ENCODE data around the gene PLEKHF1. TPM values are rescaled to one million over a fixed set of nuclear protein-coding genes. Genes with fewer than 3 reads are reported as not detected.

PLEKHF1 gene
- total and polyA plus RNA-seq, 2 of the 8 experiments (the other 6 are each of a cell fraction or from before 2014, with no cell fraction given): 11.1 to 18.4 TPM

- H3K9ac ChIP-seq (replicated peaks in 1 of 4; ENCODE audit: extremely low read depth in 1 of 4, low read depth in 3 of 4, low read length in 3 of 4): no peak overlapping the region
- no peak overlapping the region for H3K4me2 ChIP-seq (ENCODE audit: insufficient read depth in 1 of 2, low read depth in 2 of 2, low read length in 2 of 2)
- H3K23ac ChIP-seq (ENCODE audit: insufficient read length): no peak overlapping the region
- FAIRE-seq: no peak
- H3K18ac ChIP-seq (ENCODE audit: extremely low read depth, low read length): no peak overlapping the region
- no peak overlapping the region for H2BK120ac ChIP-seq (replicated peaks; ENCODE audit: low read depth, low read length)
- H3K27ac ChIP-seq (ENCODE audit: low read depth, low read length): no peak overlapping the region
- ChIA-PET POLR2A (ENCODE audit: partially characterized antibody) (no interaction called here), CTCF (ENCODE audit: partially characterized antibody) (interaction anchor here (2.4 to 2.6 kb wide), 2 partner anchors 35 to 71 kb away, joined by 8 to 13 read pairs; partner anchors contain the start of gene C19orf12)
- H3K4me3 ChIP-seq (ENCODE audit: extremely low read depth in 1 of 4, insufficient read depth in 2 of 4, low read depth in 3 of 4, low read length in 4 of 4): no peak overlapping the region
- no peak overlapping the region for H3K4ac ChIP-seq (replicated peaks; ENCODE audit: insufficient read length, low read depth, low read length)
- H3K56ac ChIP-seq (replicated peaks; ENCODE audit: insufficient read length, low read depth, low read length): no peak overlapping the region
- H2AFZ ChIP-seq (ENCODE audit: low read length): no peak overlapping the region
- H3K14ac ChIP-seq (ENCODE audit: insufficient read length): no peak overlapping the region
- peaks cover 0 to 4% (median 0%) of the 10 kb centered on the region in 4 experiments; a peak in 2 of 7 replicates for H3K4me1 ChIP-seq (replicated peaks in 1 of 4; ENCODE audit: control insufficient read depth in 3 of 4, insufficient read depth in 4 of 4, low read length in 3 of 4)
- H4K20me1 ChIP-seq (replicated peaks in 1 of 2; ENCODE audit: control insufficient read depth in 1 of 2, insufficient read depth in 2 of 2, low read length in 2 of 2): peaks cover 0 to 3% of the 10 kb centered on the region in 2 experiments
- DNase-seq (ENCODE audit: low read depth in 1 of 2, low spot score in 2 of 2): no peak
- no peaks in the 10 kb centered on the region for H3K9me3 ChIP-seq (ENCODE audit: insufficient read depth in 2 of 2, low read depth in 1 of 2, low read length in 1 of 2)
- WGBS, 2 experiments (ENCODE audit: extremely low coverage in 1 of 2, insufficient coverage in 1 of 2, insufficient read length in 1 of 2, insufficient replicate concordance in 2 of 2, low coverage in 1 of 2, low lambda C conversion rate in 2 of 2, missing lambda C conversion rate in 1 of 2): 88% methylated on average over 12 of the region's 12 CpGs; no CpG with 5 or more reads in 1 of the 2 experiments
- no peaks in the 10 kb centered on the region for H3K23me2 ChIP-seq (ENCODE audit: low read depth, low read length)
- no peak overlapping the region for H2BK5ac ChIP-seq (ENCODE audit: low read depth, low read length)
- no peak overlapping the region for H4K5ac ChIP-seq (ENCODE audit: insufficient read length, low read depth, low read length)
- no peak overlapping the region for H4K91ac ChIP-seq (replicated peaks; ENCODE audit: insufficient read length, low read length)
- no peaks in the 10 kb centered on the region for H3K27me3 ChIP-seq (replicated peaks in 1 of 4; ENCODE audit: control insufficient read depth in 3 of 4, extremely low read depth in 1 of 4, insufficient read depth in 3 of 4, low read length in 3 of 4)
- no peaks in the 10 kb centered on the region; a peak in 1 of 8 replicates for H3K36me3 ChIP-seq (ENCODE audit: control insufficient read depth in 2 of 4, insufficient read depth in 4 of 4, low read length in 3 of 4)
- H2BK12ac ChIP-seq (ENCODE audit: low read depth, low read length): no peak overlapping the region
- no peak overlapping the region for H2BK15ac ChIP-seq (ENCODE audit: low read length)
- H2AK5ac ChIP-seq (ENCODE audit: low read depth, low read length): no peak overlapping the region
- H4K8ac ChIP-seq (ENCODE audit: extremely low read depth, insufficient read depth, low read length): no peak overlapping the region; the same call in 1 of the 2 replicates
- no peaks in the 10 kb centered on the region for H3K79me1 ChIP-seq (ENCODE audit: low read depth, low read length)
- H3K79me2 ChIP-seq (ENCODE audit: control insufficient read depth in 1 of 2, insufficient read depth in 2 of 2, low read length in 2 of 2): no peaks in the 10 kb centered on the region
- no peak overlapping the region for H2BK20ac ChIP-seq (ENCODE audit: low read length)
- TF ChIP-seq MAX (IDR thresholded peaks at IDR 0.05) (no peak), MAFK (IDR thresholded peaks at IDR 0.05; ENCODE audit: low read depth, low read length) (no peak), SUZ12 (IDR thresholded peaks at IDR 0.05; ENCODE audit: low read length) (no peak), TCF12 (IDR thresholded peaks at IDR 0.05; ENCODE audit: low read depth, low read length) (no peak), GTF2F1 (IDR thresholded peaks at IDR 0.05; ENCODE audit: borderline replicate concordance, low read depth, low read length) (no peak), EZH2 (IDR thresholded peaks at IDR 0.05; ENCODE audit: low read depth, low read length, severe bottlenecking) (no peak), RAD21 (IDR thresholded peaks at IDR 0.05 in 1 of 2, conservative IDR thresholded peaks at IDR 0.05 in 1 of 2; ENCODE audit: low read depth in 2 of 2, low read length in 2 of 2) (no peak), EP300 (IDR thresholded peaks at IDR 0.05; ENCODE audit: borderline replicate concordance in 1 of 2, low read depth in 2 of 2, low read length in 2 of 2) (no peak), TAF1 (IDR thresholded peaks at IDR 0.05; ENCODE audit: low read depth, low read length) (no peak), BCL11A (IDR thresholded peaks at IDR 0.05; ENCODE audit: low read depth in 2 of 2, low read length in 2 of 2) (no peak), KDM4A (IDR thresholded peaks at IDR 0.05; ENCODE audit: low read depth, low read length, severe bottlenecking) (no peak), CHD2 (IDR thresholded peaks at IDR 0.05; ENCODE audit: low read length) (no peak), JUN (IDR thresholded peaks at IDR 0.05; ENCODE audit: low read depth, low read length) (no peak)
These were observed 15.2 kb downstream of the PLEKHF1 start for GRCh38 chr19:29680447-29680846.

Data from H1 (cell line).